Fibroblast of mammary gland (primary cell): ENCODE results near the gene FRY.
A peak's percentile ranks its signal among the peaks of the same experiment; 100 is the strongest.

Source experiments
- DNase-seq: peaks from one replicate; pipeline ENCODE4 v3.0.0-alpha.2; 2010; ENCODE audit warnings: low read depth
- H3K4me3 ChIP-seq: 2 replicates; pipeline ENCODE4 v1.5.1; 2011; ENCODE audit warnings: low read depth, mild to moderate bottlenecking, low read length, moderate library complexity; ENCODE audit not compliant: control insufficient read depth
- CTCF ChIP-seq: conservative IDR thresholded peaks from 2 replicates; pipeline ENCODE4 v1.5.1; 2011; ENCODE audit warnings: low read depth, low read length, inconsistent platforms; ENCODE audit not compliant: control insufficient read depth, insufficient read depth

The FRY gene

DNA sequence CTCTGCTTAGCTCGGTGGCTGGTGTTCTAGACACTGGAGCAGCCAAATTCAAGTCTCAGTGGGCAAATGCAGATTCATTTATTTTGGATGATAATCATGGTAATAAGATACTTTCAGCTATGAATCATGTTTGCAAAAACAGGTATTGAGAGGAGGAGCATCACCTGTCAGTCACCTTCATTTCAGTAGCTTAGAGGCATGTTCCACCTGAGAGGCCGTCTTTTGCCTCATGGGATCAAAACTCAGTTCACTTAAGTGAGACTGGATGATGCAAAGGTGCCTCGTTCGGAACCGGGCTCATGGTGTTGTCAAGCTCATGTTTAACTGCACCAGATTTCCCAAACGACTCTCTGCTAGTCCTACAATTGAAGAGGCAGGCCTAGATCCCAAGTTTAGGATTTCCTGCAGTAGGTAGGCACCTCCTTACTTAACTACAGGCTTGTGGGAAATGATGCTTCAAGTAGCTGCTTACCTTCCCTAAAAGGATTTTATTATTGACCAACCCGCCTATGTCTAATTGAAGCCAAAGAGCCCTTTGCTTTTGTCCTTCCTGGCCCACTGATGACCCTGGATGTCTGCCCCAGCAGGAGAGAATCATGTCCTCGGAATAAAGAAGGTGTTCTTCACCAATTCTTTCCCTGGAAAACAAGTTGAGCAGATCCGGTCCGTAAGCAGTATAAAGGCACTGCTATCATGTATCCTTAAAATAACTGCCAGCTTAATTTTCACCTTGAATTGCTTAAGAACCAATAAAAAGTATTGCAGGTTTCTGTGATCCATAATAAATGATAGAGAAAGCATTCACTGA is 223.5 kb downstream of the FRY start:
- TF ChIP-seq CTCF: no peak
- no peak overlapping the region for H3K4me3 ChIP-seq
- DNase-seq: no peak

DNA sequence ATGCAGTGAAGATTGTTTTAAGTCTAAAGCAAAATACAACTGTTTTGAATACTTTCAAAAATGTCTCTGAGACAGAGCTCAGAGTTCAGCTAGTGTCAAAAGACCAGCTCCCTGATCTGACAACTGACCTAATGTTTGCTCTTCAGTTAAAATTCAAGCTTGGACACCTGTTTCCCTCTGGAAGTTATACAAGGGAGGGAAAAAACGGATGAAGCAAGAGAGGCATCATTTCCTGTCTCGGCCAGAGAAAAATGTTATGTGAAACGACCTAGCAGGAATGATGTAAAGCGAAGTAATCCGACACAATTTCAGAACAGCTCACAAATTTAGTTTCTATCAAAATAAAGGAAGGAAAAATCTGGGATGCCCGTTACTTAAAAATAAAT is 224.1 kb downstream of the FRY start:
- TF ChIP-seq CTCF: no peak
- DNase-seq: no peak
- H3K4me3 ChIP-seq: no peak overlapping the region

DNA sequence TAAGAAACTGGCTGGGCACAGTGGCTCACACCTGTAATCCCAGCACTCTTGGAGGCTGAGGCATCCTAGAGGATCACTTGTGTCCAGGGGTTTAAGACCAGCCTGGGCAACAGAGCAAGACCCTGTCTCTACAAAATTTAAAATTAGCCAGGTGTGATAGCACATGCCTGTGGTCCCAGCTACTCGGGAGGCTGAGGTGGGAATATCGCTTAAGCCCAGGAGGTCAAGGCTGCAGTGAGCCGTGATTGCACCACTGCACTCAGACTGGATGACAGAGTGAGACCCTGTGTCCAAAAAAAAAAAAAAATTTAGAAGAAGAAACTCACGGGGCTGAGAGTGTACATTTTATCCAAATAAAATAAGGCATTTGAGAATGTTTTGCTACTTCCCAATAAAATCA is 224.7 kb downstream of the FRY start:
- no peak for TF ChIP-seq CTCF
- DNase-seq: no peak
- H3K4me3 ChIP-seq: no peak overlapping the region

DNA sequence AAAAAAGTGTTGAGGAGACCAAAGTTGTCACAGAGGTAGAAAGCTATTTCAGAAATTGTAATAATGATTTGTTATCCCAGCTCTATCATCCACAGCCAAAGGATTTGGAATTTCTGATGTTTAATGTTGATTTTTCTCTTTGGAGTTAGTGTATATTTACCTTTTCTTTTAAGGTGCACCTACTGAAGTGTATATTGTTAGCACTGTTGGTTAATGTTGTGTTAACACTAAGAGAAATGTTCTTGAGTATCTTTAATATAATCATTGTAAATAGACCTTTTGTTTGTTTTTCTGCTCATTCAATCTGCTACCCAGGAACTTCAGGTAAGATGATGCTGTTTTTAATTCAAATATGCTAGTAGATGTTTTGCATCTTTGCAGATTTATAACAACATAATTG is 226.1 kb downstream of the FRY start:
- no peak for DNase-seq
- TF ChIP-seq CTCF: no peak
- H3K4me3 ChIP-seq: no peak overlapping the region

- DNase-seq: no peak
- no peak overlapping the region for H3K4me3 ChIP-seq
Observed at GRCh38 chr13:32259116-32259515, 227.5 kb downstream of the FRY start.

DNA sequence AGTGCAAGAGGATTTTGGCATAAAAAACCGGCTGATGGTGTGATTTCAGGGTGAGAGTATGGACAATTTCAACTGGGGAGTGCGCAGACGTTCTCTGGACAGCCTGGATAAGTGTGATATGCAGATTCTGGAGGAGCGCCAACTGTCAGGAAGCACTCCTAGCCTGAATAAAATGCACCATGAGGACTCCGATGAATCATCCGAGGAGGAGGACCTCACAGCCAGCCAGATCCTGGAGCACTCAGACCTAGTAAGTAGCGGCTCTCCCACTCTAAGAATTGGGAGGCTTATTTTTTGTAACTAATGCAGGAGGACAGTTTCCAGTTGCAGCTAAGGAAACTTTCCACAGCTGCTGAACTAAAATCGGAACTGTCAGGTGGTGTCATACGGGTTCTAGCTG is 230.0 kb downstream of the FRY start:
- TF ChIP-seq CTCF: no peak
- DNase-seq: peak; percentile 94

More at GRCh38 chr13:32259116-32259515, 227.5 kb downstream of the FRY start:
- no peak for TF ChIP-seq CTCF

More for the DNA sequence above, 230.0 kb downstream of the FRY start:
- H3K4me3 ChIP-seq: no peak overlapping the region
